RWPE2 (cell line): ENCODE results near the gene SEC14L5.
A peak's percentile ranks its signal among the peaks of the same experiment; 100 is the strongest.

Experiments used
- ATAC-seq: fragments of 200-7000 bp; cut with Tn5 transposase; 3 replicates; pipeline ENCODE4 v1.9.1; 2021; ENCODE audit warnings: low read depth
- DNase-seq: peaks from one replicate; pipeline ENCODE4 v3.0.0-alpha.2; 2020; ENCODE audit warnings: low spot score
- H3K27ac ChIP-seq: fragments of 450-650 bp; 2 replicates; pipeline ENCODE4 v1.5.1; 2017; ENCODE audit warnings: mild to moderate bottlenecking; ENCODE audit not compliant: poor library complexity, severe bottlenecking
- H3K27me3 ChIP-seq: fragments of 250-450 bp; sonication (Bioruptor Pico); 2 replicates; pipeline ENCODE4 v1.5.1; 2021; ENCODE audit warnings: mild to moderate bottlenecking, moderate library complexity; ENCODE audit not compliant: insufficient read depth, poor library complexity, severe bottlenecking
- H3K36me3 ChIP-seq: fragments of 250-450 bp; sonication (Bioruptor Pico); 2 replicates; pipeline ENCODE4 v1.5.1; 2020; ENCODE audit warnings: low read depth, mild to moderate bottlenecking, moderate library complexity
- H3K4me1 ChIP-seq: fragments of 250-450 bp; sonication (Bioruptor Pico); 2 replicates; pipeline ENCODE4 v1.5.1; 2021; ENCODE audit warnings: mild to moderate bottlenecking, moderate library complexity; ENCODE audit not compliant: insufficient read depth, poor library complexity, severe bottlenecking
- H3K4me3 ChIP-seq: fragments of 250-450 bp; sonication (Bioruptor Pico); 2 replicates; pipeline ENCODE4 v1.5.1; 2021; ENCODE audit warnings: mild to moderate bottlenecking, moderate library complexity; ENCODE audit not compliant: severe bottlenecking
- H3K9me3 ChIP-seq: fragments of 250-450 bp; sonication (Bioruptor Pico); 2 replicates; pipeline ENCODE4 v1.5.1; 2021; ENCODE audit warnings: mild to moderate bottlenecking, moderate library complexity; ENCODE audit not compliant: severe bottlenecking
- CTCF ChIP-seq: fragments of 450-650 bp; IDR thresholded peaks from one replicate; pipeline ENCODE4 v1.5.1; 2017; ENCODE audit warnings: mild to moderate bottlenecking, moderate library complexity; ENCODE audit not compliant: poor library complexity, severe bottlenecking

SEC14L5 gene

GRCh38 chr16:5003828-5004227 is 45.7 kb downstream of the SEC14L5 start:
- Histone ChIP-seq H3K4me3 (no peak overlapping the region), H3K27ac (no peak overlapping the region), H3K9me3 (no peaks in the 10 kb centered on the region), H3K36me3 (no peaks in the 10 kb centered on the region), H3K4me1 (no peaks in the 10 kb centered on the region), H3K27me3 (peaks cover 2% of the 10 kb centered on the region)
- no peak for ATAC-seq
- no peak for DNase-seq
- no peak for TF ChIP-seq CTCF

DNA sequence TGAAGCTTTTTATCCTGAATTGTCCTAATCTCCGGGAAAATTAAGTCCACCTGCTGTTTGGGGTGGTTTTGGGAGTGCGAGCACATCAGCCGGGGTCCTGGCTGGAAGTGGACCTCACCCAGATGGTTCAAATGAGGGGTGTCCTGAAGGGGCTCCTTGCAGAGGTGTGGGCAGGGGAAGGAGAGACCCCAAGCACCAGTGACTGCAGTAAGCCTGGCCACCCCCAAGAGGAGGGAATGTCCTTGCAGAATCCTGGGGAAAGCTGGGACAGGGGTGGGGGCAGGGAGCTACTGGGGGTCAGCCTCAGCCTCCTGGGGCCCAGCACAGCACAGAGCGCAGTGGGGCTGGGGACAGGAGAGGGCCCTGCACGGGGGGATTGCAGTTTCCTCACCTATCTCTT is 46.2 kb downstream of the SEC14L5 start:
- H3K27me3 ChIP-seq, result peaks cover 2% of the 10 kb centered on the region
- DNase-seq (no peak), ATAC-seq (no peak)
- no peak for TF ChIP-seq CTCF
- no peak overlapping the region for H3K27ac ChIP-seq
- no peaks in the 10 kb centered on the region for H3K36me3 ChIP-seq
- no peaks in the 10 kb centered on the region for H3K9me3 ChIP-seq
- no peaks in the 10 kb centered on the region for H3K4me1 ChIP-seq
- no peak overlapping the region for H3K4me3 ChIP-seq

DNA sequence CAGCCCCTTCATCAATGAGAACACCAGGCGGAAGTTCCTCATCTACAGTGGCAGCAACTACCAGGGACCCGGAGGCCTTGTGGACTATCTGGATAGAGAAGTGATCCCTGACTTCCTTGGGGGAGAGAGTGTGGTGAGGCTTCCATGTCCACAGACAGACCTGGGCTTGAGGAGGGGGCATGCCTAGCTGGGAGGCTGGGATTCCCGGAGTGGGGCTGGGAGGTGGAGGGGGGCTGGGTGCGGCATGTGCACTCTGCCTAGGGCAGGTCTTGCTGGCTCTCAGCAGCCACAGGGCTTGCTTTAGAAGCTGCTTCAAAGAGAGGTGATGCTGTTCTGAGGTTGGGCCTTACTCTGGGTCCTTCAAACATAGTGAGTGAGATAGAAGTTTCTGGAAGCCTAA is 47.8 kb downstream of the SEC14L5 start:
- no peak for TF ChIP-seq CTCF
- Histone ChIP-seq H3K27ac (no peak overlapping the region), H3K4me1 (no peaks in the 10 kb centered on the region), H3K36me3 (no peaks in the 10 kb centered on the region), H3K9me3 (no peaks in the 10 kb centered on the region), H3K27me3 (peaks cover 2% of the 10 kb centered on the region), H3K4me3 (no peak overlapping the region)
- no peak for DNase-seq
- 0 out of 3 replicates have a peak, but pooled peaks have one; percentile 17 for ATAC-seq

DNA sequence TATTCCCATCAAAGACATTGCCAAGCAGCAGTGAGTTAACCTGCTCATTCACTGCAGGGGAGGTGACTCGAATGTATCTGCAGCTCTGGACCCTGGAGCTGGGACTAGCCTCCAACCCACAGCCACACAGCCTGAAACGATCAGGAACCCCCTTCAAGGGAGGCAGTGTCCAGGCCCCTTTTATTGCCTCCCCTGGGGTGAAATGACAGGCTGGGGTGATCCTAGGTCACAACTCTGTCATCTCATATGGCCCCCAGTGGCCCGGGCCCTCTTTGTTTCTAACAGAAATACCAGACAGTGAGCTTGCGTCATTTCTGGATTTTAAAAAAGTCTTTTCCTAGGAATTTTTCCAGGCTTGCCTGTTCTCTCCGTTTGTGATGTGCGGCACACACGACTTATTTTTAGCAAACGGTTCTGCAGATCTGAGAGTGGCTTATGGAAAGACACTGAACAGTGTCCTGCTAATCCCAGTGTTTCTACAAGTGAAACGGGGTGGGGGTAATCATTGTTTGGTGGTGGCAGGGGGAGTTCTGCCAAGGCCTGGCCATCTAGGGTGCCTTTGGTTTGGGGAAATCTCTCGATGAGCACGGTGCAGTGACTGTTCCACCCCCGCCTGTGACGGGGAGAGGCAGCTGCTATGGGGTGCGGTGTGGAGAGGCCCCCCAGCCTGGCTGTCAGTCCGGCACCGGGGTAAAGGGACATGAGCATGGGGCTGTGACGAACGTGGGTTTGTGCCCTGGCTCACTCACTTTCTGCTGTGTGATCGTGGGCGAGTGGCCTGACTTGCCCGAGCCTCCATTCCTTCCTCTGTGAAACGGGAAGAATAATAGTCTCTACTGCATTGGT is 48.4 kb downstream of the SEC14L5 start:
- no peaks in the 10 kb centered on the region for H3K36me3 ChIP-seq
- H3K4me3 ChIP-seq, result no peak overlapping the region
- no peak for TF ChIP-seq CTCF
- peaks cover 2% of the 10 kb centered on the region for H3K27me3 ChIP-seq
- H3K9me3 ChIP-seq, result no peaks in the 10 kb centered on the region
- H3K27ac ChIP-seq, result no peak overlapping the region
- ATAC-seq (no peak), DNase-seq (no peak)
- H3K4me1 ChIP-seq, result no peaks in the 10 kb centered on the region

- ATAC-seq, result no peak
- Histone ChIP-seq H3K4me3 (no peak overlapping the region), H3K9me3 (no peaks in the 10 kb centered on the region), H3K36me3 (no peaks in the 10 kb centered on the region), H3K27ac (no peak overlapping the region), H3K4me1 (no peaks in the 10 kb centered on the region), H3K27me3 (peaks cover 2% of the 10 kb centered on the region)
- no peak for TF ChIP-seq CTCF
- no peak for DNase-seq
Observed at GRCh38 chr16:5007256-5007655, 49.1 kb downstream of the SEC14L5 start.
